HG03103 (cell line): ENCODE measurements around the gene DLX6.
"Not testable (repeated sequence)": the region's sequence is repeated elsewhere in the genome, so short reads cannot be mapped to it uniquely, and the experiment has no call there.

Experiments used
- ATAC-seq: cut with Tn5 transposase; IDR thresholded peaks from one replicate; pipeline ENCODE4 v1.9.1; 2021; ENCODE audit warnings: low read depth; ENCODE audit not compliant: unreplicated experiment

The DLX6 gene

DNA sequence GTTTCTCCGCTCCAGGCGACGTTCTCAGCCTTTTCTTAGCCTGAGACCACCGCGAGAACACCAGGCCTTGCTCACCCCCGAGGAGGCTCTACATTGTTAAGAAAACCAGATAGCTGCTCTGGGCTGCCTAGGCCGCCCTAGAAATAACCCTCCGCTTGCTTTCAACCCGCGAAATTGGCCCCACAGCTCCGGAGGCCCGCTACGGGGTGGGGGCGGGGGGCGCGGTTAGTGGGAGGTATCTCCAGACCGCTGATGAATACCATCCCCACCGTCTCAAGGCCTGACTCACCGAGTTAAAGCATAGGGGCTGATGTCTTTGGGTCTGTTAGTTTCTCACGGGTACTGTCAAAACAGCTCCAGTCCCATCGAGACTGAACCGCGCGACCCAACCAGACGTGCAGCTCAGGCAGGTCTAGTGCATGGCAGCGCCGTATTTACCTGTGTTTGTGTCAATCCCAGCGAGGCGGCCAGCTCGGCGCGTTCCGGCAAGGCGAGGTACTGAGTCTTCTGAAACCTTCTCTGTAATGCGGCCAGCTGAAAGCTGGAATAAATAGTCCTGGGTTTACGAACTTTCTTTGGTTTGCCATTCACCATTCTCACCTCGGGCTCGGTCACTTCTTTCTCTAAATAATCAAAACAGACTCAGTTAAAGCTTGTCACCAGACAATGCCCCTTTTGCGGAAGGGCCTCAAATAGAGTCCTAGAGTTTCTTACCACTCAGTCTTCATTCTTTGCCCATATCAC is 16.6 kb downstream of the DLX6 start:
- ATAC-seq: no peak

DNA sequence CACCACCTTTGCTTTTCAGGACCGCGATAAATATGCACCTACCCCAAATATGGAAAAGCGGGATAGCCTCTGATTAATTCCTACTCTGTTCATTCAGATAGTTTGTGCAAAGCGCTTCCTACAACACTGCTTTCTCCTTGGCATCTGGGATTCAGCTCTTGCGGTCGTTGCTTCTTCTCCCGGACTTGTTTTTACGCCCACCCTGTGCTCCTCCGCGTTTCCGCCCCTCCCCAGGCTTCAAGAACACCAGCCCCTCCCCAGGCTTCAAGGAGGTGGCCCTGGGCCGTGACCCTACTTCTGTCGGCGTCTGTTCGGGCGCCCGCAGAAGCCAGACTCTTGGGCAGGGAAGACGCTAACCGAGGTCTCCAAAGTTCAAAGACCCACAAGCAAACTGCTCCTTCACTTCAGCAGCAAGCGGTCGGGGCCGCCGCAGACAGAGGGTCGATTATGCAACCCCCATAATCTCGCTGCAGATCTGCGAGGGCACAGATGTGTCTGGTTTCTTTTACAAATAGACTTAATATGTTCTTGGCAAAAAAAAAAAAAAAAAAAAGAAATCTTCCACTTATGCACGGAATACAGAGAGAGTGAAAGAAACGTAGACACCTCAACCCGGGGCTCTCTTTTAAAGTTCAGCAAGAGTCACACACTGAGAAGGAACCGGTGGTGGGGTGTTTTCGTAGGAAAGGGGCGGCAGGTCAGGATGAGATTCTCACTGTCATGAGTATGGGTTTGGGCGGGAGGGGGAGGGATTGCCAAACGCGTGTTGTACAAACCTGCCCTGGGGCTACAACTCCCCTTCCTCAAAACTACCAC is 17.3 kb downstream of the DLX6 start:
- ATAC-seq: no peak

DNA sequence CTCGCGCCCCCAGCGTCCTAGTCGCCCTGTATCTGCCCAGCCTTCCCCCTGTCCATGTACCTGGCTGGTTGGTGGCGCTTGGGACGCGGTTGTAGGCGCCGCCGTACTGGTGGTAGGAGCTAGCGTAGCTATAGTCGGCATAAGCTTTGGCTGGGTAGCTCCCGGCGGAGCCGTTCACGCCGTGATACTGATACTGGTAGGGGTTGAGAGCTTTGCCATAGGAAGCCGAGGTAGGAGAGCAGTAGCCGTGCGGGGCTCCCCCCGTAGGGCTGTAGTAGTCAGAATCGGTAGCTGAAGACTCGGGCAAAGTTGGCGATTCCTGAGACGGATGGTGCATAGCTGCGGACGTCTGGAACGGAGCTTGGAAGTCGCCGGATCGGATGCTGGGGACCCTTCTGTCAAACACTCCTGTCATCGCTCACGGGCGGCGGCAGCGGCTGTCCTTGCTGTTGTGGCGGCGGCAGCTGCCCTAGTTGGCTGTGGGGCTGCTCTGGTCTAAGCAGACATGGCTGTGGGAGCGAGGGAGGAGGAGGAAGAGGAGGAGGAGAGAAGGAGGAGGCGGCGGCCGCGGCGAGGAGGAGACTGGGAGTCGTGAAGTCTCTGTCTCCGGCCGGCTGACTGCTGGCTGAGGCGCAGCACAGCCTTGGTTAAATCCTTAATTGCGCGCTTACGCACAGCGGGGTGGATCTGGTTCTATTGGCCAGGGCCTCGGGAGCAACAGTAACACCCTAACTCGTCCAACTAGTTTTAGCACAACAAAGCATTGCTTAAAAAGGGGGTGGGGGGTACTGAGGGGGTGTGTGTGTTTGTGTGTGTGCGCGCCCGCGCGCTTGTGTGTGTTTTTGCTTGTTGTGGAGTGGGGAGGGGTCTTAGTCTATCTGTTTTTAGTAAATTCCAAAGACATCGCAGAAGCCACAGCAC is 19.1 kb downstream of the DLX6 start, which contains the start of gene DLX5:
Gene DLX5 (minus strand): TSS at position 623 of the 921 bp plus-strand sequence. CDS start 208 bp downstream, at position 415.
- no peak for ATAC-seq

DNA sequence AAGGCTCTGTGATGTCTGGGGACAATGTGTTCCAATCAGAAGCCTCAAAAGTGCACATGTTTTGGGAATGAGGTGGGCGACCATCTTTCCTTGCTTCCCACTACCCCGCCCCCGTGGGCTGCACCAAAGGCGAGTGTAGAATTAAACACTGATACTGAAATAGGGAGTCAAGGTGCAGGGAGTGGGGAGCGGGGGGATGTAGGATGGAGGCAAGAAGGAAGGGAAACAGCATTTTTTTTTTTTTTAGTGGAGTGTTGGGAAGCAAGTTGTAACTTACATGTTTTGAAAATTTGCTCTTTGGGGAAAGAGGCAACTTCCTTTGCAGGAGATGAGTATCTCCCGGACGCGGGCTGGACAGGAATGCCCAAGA is 19.8 kb downstream of the DLX6 start:
- ATAC-seq: no peak

DNA sequence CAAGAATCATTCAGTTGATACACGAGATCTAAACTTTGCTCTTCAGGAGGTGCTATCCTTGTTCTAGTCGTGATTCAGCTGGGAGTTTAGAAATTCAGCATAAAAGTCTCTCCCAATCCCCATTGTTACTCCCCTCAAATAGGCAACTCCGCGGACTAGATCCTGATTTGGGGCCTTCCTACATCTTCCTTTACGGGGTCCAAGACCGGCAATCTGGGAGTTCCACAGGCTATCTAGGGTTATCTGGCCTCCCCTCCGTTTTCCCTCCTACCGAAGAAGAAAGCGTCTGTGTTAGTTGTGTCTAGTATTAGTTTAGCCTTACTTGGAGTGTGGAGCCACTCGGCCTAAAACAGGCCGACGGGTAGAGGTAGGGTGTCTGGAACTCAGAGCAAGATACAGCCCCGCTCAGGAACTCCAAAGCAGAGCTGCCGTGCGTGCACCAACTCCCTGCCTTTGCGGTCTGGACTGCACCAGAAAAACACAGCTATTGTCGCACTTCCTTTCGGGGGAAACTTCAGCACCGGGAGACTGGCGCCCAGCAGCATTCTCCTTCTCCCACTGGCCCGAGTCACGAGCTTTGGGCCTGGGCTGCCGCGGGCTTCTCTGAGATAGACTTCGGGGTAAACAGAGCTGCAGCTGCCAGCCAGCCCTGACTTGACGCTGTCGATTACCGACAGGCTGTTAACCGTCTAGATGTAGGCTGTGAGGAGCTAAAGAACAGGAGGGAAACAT is 20.8 kb downstream of the DLX6 start:
- ATAC-seq: no peak

DNA sequence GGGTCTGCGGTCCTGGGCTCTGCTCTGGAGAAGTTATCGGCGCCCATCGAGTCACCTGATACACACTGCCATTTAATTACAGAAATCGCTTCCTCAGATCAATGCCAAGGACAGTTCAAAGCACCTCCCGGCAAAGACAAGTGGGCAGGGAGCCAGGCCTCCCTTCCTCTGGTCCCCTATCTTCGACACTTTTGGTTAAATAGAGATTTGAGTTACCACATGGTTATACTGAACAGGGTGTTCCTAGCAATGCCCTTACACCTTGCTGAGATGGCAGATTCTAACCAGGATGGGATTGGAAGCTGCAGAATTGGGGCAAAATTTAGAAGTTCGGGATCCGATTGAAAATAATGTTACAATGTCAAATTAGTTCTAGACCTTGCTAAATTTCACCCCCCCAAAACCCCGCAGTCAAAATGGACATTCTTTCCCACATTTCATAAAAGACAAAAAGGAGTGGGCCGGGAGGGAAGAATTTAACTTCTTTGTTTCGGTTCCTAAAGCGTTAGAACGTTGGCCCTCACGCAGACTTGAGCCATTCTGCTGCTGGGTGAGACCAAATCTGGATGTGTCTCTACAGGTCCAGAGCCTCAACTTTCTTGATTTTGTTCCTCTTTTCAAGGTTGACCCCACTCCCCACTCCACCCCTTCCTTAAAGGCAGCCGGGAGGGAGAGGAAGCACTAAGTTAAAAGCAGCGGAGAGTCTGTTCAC is 21.5 kb downstream of the DLX6 start:
- peak; percentile 15 for ATAC-seq

DNA sequence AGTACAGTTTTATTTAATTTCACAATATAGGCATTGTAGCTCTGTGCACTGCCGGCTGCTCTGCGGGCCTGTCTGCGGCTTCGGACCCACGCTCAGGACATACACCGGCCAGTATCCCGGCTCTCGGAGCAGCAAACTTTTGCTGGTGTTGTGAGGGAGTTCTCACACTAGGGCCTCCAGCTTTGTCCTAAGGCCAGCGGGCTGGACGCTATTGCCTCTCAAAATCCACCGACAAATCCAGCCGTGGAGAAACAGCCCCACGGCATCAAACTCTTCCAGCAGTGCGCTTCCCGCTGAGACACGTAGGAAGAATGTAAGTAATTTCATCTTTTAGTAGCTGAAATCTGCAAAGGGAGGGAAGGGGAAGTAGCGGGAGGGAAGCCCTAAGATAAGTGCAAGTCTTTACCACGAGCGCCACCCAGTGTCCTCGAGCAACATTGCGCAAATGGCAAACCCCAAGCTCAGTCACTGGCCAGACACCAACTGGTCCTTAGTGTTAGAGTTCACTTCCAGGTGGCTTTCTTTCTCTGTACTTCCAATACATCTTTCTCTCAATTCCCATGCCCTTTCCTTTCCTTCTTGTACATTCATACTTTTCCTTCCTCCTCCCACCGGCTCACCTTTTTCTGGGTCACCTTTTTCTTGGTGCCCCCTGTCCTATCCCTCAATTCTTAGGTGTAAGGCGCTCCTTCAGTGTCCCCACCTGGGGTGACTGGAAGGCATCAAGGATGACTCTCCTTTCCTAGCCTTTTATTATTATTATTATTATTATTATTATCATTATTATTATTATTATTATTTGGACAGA is 22.3 kb downstream of the DLX6 start:
- peak; percentile 90 for ATAC-seq

DNA sequence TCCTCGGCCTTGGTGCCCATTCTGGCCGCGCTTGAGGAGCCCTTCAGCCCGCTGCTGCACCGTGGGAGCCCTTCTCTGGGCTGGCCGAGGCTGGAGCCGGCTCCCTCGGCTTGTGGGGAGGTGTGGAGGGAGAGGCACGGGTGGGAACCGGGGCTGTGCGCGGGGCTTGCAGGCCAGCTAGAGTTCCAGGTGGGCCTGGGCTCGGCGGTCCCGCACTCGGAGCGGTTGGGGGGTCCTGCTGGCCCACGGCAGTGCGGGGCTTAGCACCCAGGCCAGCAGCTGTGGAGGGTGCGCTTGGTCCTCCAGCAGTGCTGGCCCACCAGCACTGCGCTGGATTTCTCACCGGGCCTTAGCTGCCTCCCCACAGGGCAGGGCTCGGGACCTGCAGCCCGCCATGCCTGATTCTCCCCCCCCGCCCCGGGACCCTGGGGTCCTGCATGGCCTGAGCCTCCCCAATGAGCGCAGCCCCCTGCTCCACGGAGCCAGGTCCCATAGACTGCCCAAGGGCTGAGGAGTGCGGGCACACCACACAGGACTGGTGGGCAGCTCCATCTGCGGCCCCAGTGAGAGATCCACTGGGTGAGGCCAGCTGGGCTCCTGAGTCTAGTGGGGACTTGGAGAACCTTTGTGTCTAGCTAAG is 29.0 kb downstream of the DLX6 start:
- not testable (repeated sequence) for ATAC-seq

DNA sequence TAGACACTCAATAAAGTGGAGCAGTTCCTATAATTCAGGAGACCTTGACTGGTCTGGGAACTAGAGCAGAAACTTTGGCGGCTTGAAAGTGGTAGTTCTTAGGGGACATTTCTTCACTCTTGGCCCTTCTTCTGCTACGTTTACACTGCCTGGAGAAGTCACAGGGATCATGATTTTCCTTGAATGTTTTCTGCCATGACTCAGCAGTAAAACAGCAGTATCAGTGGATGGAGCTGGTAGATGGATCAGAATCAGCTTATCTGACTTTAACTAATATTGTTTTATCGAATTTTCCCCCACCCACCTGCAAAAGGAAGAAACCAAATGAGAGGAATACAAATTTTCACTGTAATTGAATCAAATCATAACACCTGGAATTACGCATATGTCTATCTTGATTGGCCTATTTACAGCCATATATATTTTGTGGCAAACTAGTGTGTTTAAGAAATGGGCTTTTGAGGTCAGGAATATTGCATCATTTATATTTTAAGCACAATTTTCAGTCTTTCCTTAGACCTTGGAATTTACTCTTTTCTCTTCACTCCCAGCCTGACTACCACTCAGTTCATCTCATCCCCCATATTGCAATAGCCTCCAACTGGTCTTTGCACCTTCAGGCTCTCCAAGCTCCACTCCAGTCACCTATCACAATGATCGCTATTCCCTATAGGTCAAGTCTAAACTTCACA is 34.2 kb downstream of the DLX6 start:
- no peak for ATAC-seq

DNA sequence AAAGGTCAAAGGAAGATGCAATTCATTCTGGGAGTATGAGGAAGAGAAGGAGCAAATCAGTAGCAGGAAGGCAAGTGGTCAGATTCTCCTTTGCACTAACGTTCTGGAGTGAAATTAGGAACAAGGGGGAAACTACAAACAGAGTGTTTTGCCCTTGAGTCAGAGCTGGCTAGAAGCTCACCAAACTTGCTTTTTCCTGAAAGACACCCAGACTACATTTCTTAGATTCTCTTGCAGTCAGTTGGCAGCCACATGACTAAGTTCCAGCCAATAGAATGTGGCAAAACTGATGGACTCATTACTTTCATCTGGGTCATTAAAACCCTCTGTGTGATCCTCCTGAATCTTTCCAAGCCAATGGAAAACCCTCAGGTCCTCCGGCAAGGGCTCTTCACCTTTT is 37.9 kb downstream of the DLX6 start:
- no peak for ATAC-seq
